HepG2 (cell line): ENCODE results near the gene GOLT1A. TPM values are rescaled to one million over a fixed set of nuclear protein-coding genes. Genes with fewer than 3 reads are reported as not detected.

ENCODE experiments used
- CENPX ChIP-seq: sonication (generic); formaldehyde crosslinking; IDR thresholded peaks from 2 replicates; pipeline ENCODE4 v1.9.0; 2021; ENCODE audit warnings: mild to moderate bottlenecking, missing genetic modification reagents, moderate library complexity
- CERS6 ChIP-seq: sonication (generic); formaldehyde crosslinking; IDR thresholded peaks from 2 replicates; pipeline ENCODE4 v1.5.0; 2020; ENCODE audit warnings: missing genetic modification reagents
- ELF1 ChIP-seq: sonication (generic); formaldehyde crosslinking; IDR thresholded peaks from 2 replicates; pipeline ENCODE4 v1.4.0; 2020; ENCODE audit warnings: missing genetic modification reagents
- HOXA5 ChIP-seq: sonication (generic); formaldehyde crosslinking; IDR thresholded peaks from 2 replicates; pipeline ENCODE4 v1.4.0; 2020; ENCODE audit warnings: missing genetic modification reagents
- KLF15 ChIP-seq: sonication (generic); formaldehyde crosslinking; IDR thresholded peaks from 2 replicates; pipeline ENCODE4 v1.8.1; 2023; ENCODE audit warnings: borderline replicate concordance, mild to moderate bottlenecking, inconsistent platforms, missing genetic modification reagents, mixed read lengths
- MATR3 ChIP-seq: sonication (generic); formaldehyde crosslinking; IDR thresholded peaks from 2 replicates; pipeline ENCODE4 v1.4.0; 2020; ENCODE audit warnings: missing genetic modification reagents
- MBNL3 ChIP-seq: fragments of 250-450 bp; sonication (Bioruptor Pico); conservative IDR thresholded peaks from 2 replicates; pipeline ENCODE4 v1.8.0; 2022; ENCODE audit warnings: mild to moderate bottlenecking, inconsistent platforms
- PPARG ChIP-seq: conservative IDR thresholded peaks from 2 replicates; pipeline ENCODE4 v1.6.1; 2016; ENCODE audit warnings: missing biosample characterization, missing genetic modification reagents
- TFAP4 ChIP-seq: sonication (generic); IDR thresholded peaks from 2 replicates; pipeline ENCODE4 v1.6.1; 2016; ENCODE audit warnings: low read depth, borderline replicate concordance
- THAP11 ChIP-seq: IDR thresholded peaks from 2 replicates; pipeline ENCODE4 v1.6.1; 2016; ENCODE audit warnings: missing biosample characterization, missing genetic modification reagents
- ZBTB10 ChIP-seq: sonication (generic); formaldehyde crosslinking; IDR thresholded peaks from 2 replicates; pipeline ENCODE4 v1.4.0; 2020; ENCODE audit warnings: missing genetic modification reagents, borderline replicate concordance
- ZBTB40 ChIP-seq, 2 experiments: fragments of 450-650 bp in 1 of 2; sonication (generic) in 1 of 2; formaldehyde crosslinking in 1 of 2; IDR thresholded peaks; 2 replicates each; pipeline versions ENCODE4 v1.6.1 to v1.8.0; 2016 to 2022; ENCODE audit warnings: antibody characterized with exemption in 1 of 2, mild to moderate bottlenecking in 1 of 2, missing genetic modification reagents in 1 of 2
- ZNF17 ChIP-seq: sonication (generic); formaldehyde crosslinking; IDR thresholded peaks from 2 replicates; pipeline ENCODE4 v1.5.0; 2020; ENCODE audit warnings: mild to moderate bottlenecking, missing genetic modification reagents
- polyA plus RNA-seq, 8 experiments: library from polyadenylated mRNA; depleted of rRNA in 3 of 8; stranded (reverse) in 7 of 8; unstranded in 1 of 8; fragments of >200 nt; fragmentation: Illumina TruSeq in 4 of 8; extraction: Trizol in 4 of 8; gene quantifications; 2 replicates each; pipeline versions ENCODE4 v1.2.1 to v1.2.3, GENCODE V29; 2011 to 2016; ENCODE audit warnings: low read depth in 4 of 8, missing spikeins in 1 of 8, mixed read lengths in 1 of 8; ENCODE audit not compliant: insufficient read depth in 1 of 8
- total RNA-seq, 5 experiments: library from RNA; depleted of rRNA; stranded (reverse); fragments of >200 nt; fragmentation: Illumina TruSeq; extraction: Trizol; gene quantifications; 2 replicates each; pipeline ENCODE4 v1.2.3, GENCODE V29; 2016; ENCODE audit warnings: low read depth in 1 of 5

GOLT1A gene
- total and polyA plus RNA-seq, 2 of the 13 experiments (the other 11 are each of a cell fraction or from before 2014, with no cell fraction given): 25.8 to 28.0 TPM

- TF ChIP-seq ZBTB10 (CRISPR knock-in tag) (0 out of 2 replicates have a peak, but pooled peaks have one; percentile 38), ELF1 (CRISPR knock-in tag) (no peak), THAP11 (CRISPR knock-in tag) (no peak), MATR3 (CRISPR knock-in tag) (no peak), ZNF17 (no peak), HOXA5 (CRISPR knock-in tag) (no peak), ZBTB40 (IDR thresholded peaks at IDR 0.05) (no peak), ZBTB40 (CRISPR knock-in tag; IDR thresholded peaks at IDR 0.05) (no peak), TFAP4 (peak; percentile 20; the same call in 1 of the 2 replicates), CERS6 (no peak), PPARG (no peak), MBNL3 (CRISPR knock-in tag) (no peak), CENPX (CRISPR knock-in tag) (no peak), KLF15 (CRISPR knock-in tag) (no peak)
Observed at GRCh38 chr1:204190212-204191211, 23.3 kb downstream of the GOLT1A start (continued).
